MCF 10A (cell line): ENCODE measurements around the gene IER2. TPM values are rescaled to one million over a fixed set of nuclear protein-coding genes. Genes with fewer than 3 reads are reported as not detected.
"Not testable (repeated sequence)": the region's sequence is repeated elsewhere in the genome, so short reads cannot be mapped to it uniquely, and the experiment has no call there.

Experiments used
- BruUV-seq: library from RNA; stranded (reverse); fragments of 400-500 nt; replicated peaks from 2 replicates; lab custom pipeline; 2021; lab: Mats Ljungman, UMichigan
- CTCF ChIA-PET: fragments of 300-600 bp; sonication (Branson Sonifier 250); formaldehyde crosslinking; extraction: SDS; loops from one replicate; lab custom pipeline; 2021; ENCODE audit warnings: antibody characterized with exemption, inconsistent platforms; lab: Yijun Ruan, JAX
- POLR2A ChIA-PET: fragments of 300-600, 350-650 bp; sonication (Branson Sonifier 250); formaldehyde crosslinking; extraction: SDS; loops from one replicate; lab custom pipeline; 2020; ENCODE audit warnings: antibody characterized with exemption, inconsistent platforms; lab: Yijun Ruan, JAX
- DNase-seq: peaks from one replicate; pipeline ENCODE4 v3.0.0-alpha.2; 2018; ENCODE audit not compliant: unreplicated experiment
- H3K27ac Mint-ChIP-seq: one replicate; pipeline ENCODE4 v1.8.0; 2022; ENCODE audit warnings: mild to moderate bottlenecking, low read depth, mixed read lengths; ENCODE audit not compliant: unreplicated experiment
- H3K27me3 Mint-ChIP-seq: one replicate; pipeline ENCODE4 v1.8.0; 2022; ENCODE audit warnings: mixed read lengths; ENCODE audit not compliant: insufficient read depth, unreplicated experiment
- H3K36me3 Mint-ChIP-seq: one replicate; pipeline ENCODE4 v1.8.0; 2022; ENCODE audit warnings: mild to moderate bottlenecking, moderate library complexity, mixed read lengths; ENCODE audit not compliant: insufficient read depth, unreplicated experiment
- H3K4me1 Mint-ChIP-seq: one replicate; pipeline ENCODE4 v1.8.0; 2022; ENCODE audit warnings: mixed read lengths; ENCODE audit not compliant: insufficient read depth, unreplicated experiment
- H3K4me3 Mint-ChIP-seq: one replicate; pipeline ENCODE4 v1.8.0; 2022; ENCODE audit warnings: mild to moderate bottlenecking, moderate library complexity, mixed read lengths; ENCODE audit not compliant: unreplicated experiment
- H3K9me3 Mint-ChIP-seq: one replicate; pipeline ENCODE4 v1.8.0; 2022; ENCODE audit warnings: mixed read lengths; ENCODE audit not compliant: unreplicated experiment
- CTCF ChIP-seq: fragments of 200-600 bp; IDR thresholded peaks from one replicate; pipeline ENCODE4 v1.8.0; 2022; ENCODE audit warnings: antibody characterized with exemption, mild to moderate bottlenecking; ENCODE audit not compliant: unreplicated experiment
- intact Hi-C: fragments of 100-400 bp; cut with micrococcal nuclease; formaldehyde crosslinking; loops from 2 replicates; pipeline ENCODE4 v1.14.1; 2022
- total RNA-seq: library from RNA; stranded (reverse); gene quantifications from 2 replicates; pipeline ENCODE4 v1.2.3, GENCODE V29; 2022

Gene IER2
- total RNA-seq, 1 experiment from 2014 or later = 92.3 TPM

- POLR2A ChIA-PET = no interaction called here
These were observed 48.4 kb downstream of the IER2 start for GRCh38 chr19:13198634-13199033.

GRCh38 chr19:13202112-13202511, 51.9 kb downstream of the IER2 start:
- POLR2A ChIA-PET, DNase-seq, H3K36me3 Mint-ChIP-seq, H3K4me1 Mint-ChIP-seq, H3K9me3 Mint-ChIP-seq, H3K27me3 Mint-ChIP-seq, BruUV-seq, H3K27ac Mint-ChIP-seq, H3K4me3 Mint-ChIP-seq, intact Hi-C loops: not testable (repeated sequence)
- CTCF ChIA-PET = interaction anchor here (0.6 to 0.8 kb wide), 3 partner anchors 108 to 472 kb away, joined by 3 read pairs; no protein-coding TSS in a partner anchor

More at GRCh38 chr19:13198634-13199033, 48.4 kb downstream of the IER2 start:
- CTCF ChIA-PET = interaction anchor here (0.5 to 0.6 kb wide), 2 partner anchors 13 to 390 kb away, joined by 3 read pairs; no protein-coding TSS in a partner anchor
- no peak for TF ChIP-seq CTCF
- BruUV-seq = no TSS peak
- Mint-ChIP-seq H3K4me1 (no peaks in the 10 kb centered on the region), H3K9me3 (no peaks in the 10 kb centered on the region), H3K27me3 (no peaks in the 10 kb centered on the region), H3K4me3 (no peak overlapping the region), H3K27ac (no peak overlapping the region), H3K36me3 (no peaks in the 10 kb centered on the region)
- no peak for DNase-seq
- intact Hi-C loops = no loop called here

Other genes with a start within 250 kb of the IER2 start
- 0.83 and 0.91 TPM in 2 replicates for gene SYCE2, start 231.1 kb upstream of the IER2 start, total RNA-seq
- 78.6 and 107 TPM in 2 replicates for gene FARSA, start 216.7 kb upstream of the IER2 start, total RNA-seq
- gene CALR, start 211.8 kb upstream of the IER2 start, total RNA-seq = 792 and 1,042 TPM in 2 replicates
- 197 and 219 TPM in 2 replicates for gene RAD23A, start 204.5 kb upstream of the IER2 start, total RNA-seq
- 44.4 and 47.5 TPM in 2 replicates for gene GADD45GIP1, start 193.2 kb upstream of the IER2 start, total RNA-seq
- gene DAND5, start 180.8 kb upstream of the IER2 start, total RNA-seq = not detected in 2 replicates
- 26.9 and 27.2 TPM in 2 replicates for gene NFIX, start 154.9 kb upstream of the IER2 start, total RNA-seq
- gene LYL1, start 47.6 kb upstream of the IER2 start, total RNA-seq = not detected in 2 replicates
- gene TRMT1, start 33.7 kb upstream of the IER2 start, total RNA-seq = 47.5 and 63.2 TPM in 2 replicates
- gene NACC1, start 32.1 kb upstream of the IER2 start, total RNA-seq = 55.9 and 67.3 TPM in 2 replicates
- 35.2 and 37.9 TPM in 2 replicates for gene STX10, start within 50 bp of the IER2 start, total RNA-seq